GM12878 (cell line): ENCODE data around the gene CHAC1. TPM values are rescaled to one million over a fixed set of nuclear protein-coding genes. Genes with fewer than 3 reads are reported as not detected.
A peak's percentile ranks its signal among the peaks of the same experiment; 100 is the strongest.

ENCODE experiments used
- ATAC-seq: fragments of 200-7000 bp; cut with Tn5 transposase; 3 replicates; pipeline ENCODE4 v1.9.1; 2020; ENCODE audit warnings: mild to moderate bottlenecking, moderate library complexity
- BruUV-seq: library from RNA; stranded (reverse); fragments of 400-500 nt; replicated peaks from 2 replicates; lab custom pipeline; 2021; lab: Mats Ljungman, UMichigan
- CTCF ChIA-PET: fragments of 300-600 bp; sonication (Branson Sonifier 250); formaldehyde crosslinking; extraction: SDS; loops from one replicate; lab custom pipeline; 2021; ENCODE audit warnings: inconsistent platforms; lab: Yijun Ruan, JAX
- POLR2A ChIA-PET: fragments of 350-600 bp; formaldehyde crosslinking; extraction: SDS; loops from one replicate; lab custom pipeline; 2021; ENCODE audit warnings: inconsistent platforms; lab: Charles Lee
- RAD21 ChIA-PET: fragments of 300-600 bp; sonication (Branson Sonifier 250); formaldehyde crosslinking; loops from one replicate; lab custom pipeline; 2023; ENCODE audit warnings: antibody characterized with exemption; ENCODE audit not compliant: unreplicated experiment; lab: Charles Lee
- SMC1A ChIA-PET: fragments of 300-600 bp; sonication (Branson Sonifier 250); formaldehyde crosslinking; loops from one replicate; lab custom pipeline; 2023; ENCODE audit not compliant: unreplicated experiment, uncharacterized antibody; lab: Charles Lee
- DNase-seq: peaks from one replicate; pipeline ENCODE4 v3.0.0-alpha.2; 2011; ENCODE audit warnings: low read depth, low spot score
- FAIRE-seq: peaks from 3 replicates; lab custom pipeline; 2011; peaks lifted over from hg19 to GRCh38; lab: Jason Lieb, UNC
- H2AFZ ChIP-seq: 2 replicates; pipeline ENCODE4 v1.6.0; 2011; ENCODE audit warnings: low read depth, low read length, control low read depth; ENCODE audit not compliant: control insufficient read depth
- H3K27ac ChIP-seq: 2 replicates; pipeline ENCODE4 v1.5.1; 2011; ENCODE audit warnings: control low read depth; ENCODE audit not compliant: control insufficient read depth, insufficient read depth
- H3K27me3 ChIP-seq, 2 experiments: replicated peaks in 1 of 2; 2 replicates each; pipeline versions ENCODE4 v1.6.0 to v1.6.1; 2011; ENCODE audit warnings: low read length in 1 of 2; ENCODE audit not compliant: control insufficient read depth in 2 of 2, insufficient read depth in 2 of 2
- H3K36me3 ChIP-seq, 2 experiments: 2 replicates each; pipeline ENCODE4 v1.5.1; 2011; ENCODE audit warnings: low read length in 1 of 2; ENCODE audit not compliant: control insufficient read depth in 2 of 2, insufficient read depth in 2 of 2
- H3K4me1 ChIP-seq: 2 replicates; pipeline ENCODE4 v1.6.1; 2011; ENCODE audit warnings: mild to moderate bottlenecking, low read length, moderate library complexity, mixed read lengths; ENCODE audit not compliant: control insufficient read depth, insufficient read depth
- H3K4me2 ChIP-seq: 2 replicates; pipeline ENCODE4 v1.6.0; 2011; ENCODE audit warnings: control low read depth; ENCODE audit not compliant: control insufficient read depth, insufficient read depth
- H3K4me3 ChIP-seq: fragments of 200-600 bp; sonication (generic); 2 replicates; pipeline ENCODE4 v1.5.1; 2016
- H3K79me2 ChIP-seq: 2 replicates; pipeline ENCODE4 v1.6.0; 2011; ENCODE audit warnings: low read length; ENCODE audit not compliant: control insufficient read depth, insufficient read depth
- H3K9ac ChIP-seq: 2 replicates; pipeline ENCODE4 v1.8.0; 2011; ENCODE audit warnings: low read length, control low read depth, mixed read lengths; ENCODE audit not compliant: control insufficient read depth, insufficient read depth
- H3K9me3 ChIP-seq: replicated peaks from 3 replicates; pipeline ENCODE4 v1.5.1; 2011; ENCODE audit warnings: mild to moderate bottlenecking, low read length; ENCODE audit not compliant: control insufficient read depth, insufficient read depth
- H4K20me1 ChIP-seq: 2 replicates; pipeline ENCODE4 v1.6.0; 2011; ENCODE audit not compliant: control insufficient read depth, insufficient read depth
- BHLHE40 ChIP-seq, 2 experiments: fragments of 450-650 bp in 1 of 2; IDR thresholded peaks; 2 replicates each; pipeline ENCODE4 v1.6.1; 2011 to 2017; ENCODE audit warnings: low read depth in 2 of 2, borderline replicate concordance in 1 of 2, improper control_type of control experiment in 1 of 2, low read length in 1 of 2, mild to moderate bottlenecking in 1 of 2
- CHD1 ChIP-seq: IDR thresholded peaks from 2 replicates; pipeline ENCODE4 v1.6.1; 2012; ENCODE audit warnings: low read depth, low read length, improper control_type of control experiment
- WGBS: methylation state at CpG from one replicate; pipeline ENCODE4 v1.1.6; 2016; ENCODE audit warnings: low lambda C conversion rate; ENCODE audit not compliant: insufficient replicate concordance, insufficient coverage; ENCODE audit errors: missing lambda C conversion rate; 5-methylcytosine and 5-hydroxymethylcytosine counted together
- in situ Hi-C: fragments of 300-500 bp; cut with MboI; formaldehyde crosslinking; loops from 9 replicates; pipeline ENCODE4 v1.14.3; 2018; ENCODE audit warnings: mixed read lengths
- intact Hi-C: fragments of 100-400 bp; cut with micrococcal nuclease; formaldehyde crosslinking; loops from one replicate; pipeline ENCODE4 v1.14.2; 2022; ENCODE audit not compliant: unreplicated experiment
- polyA plus RNA-seq, 11 experiments: library from polyadenylated mRNA; depleted of rRNA in 4 of 11; unstranded in 6 of 11; stranded (reverse) in 5 of 11; fragments of >200 nt; fragmentation: Nextera tagmentation in 4 of 11; fragmentation: Illumina TruSeq in 1 of 11; extraction: Ambion mirVana in 4 of 11; extraction: Trizol in 1 of 11; gene quantifications; 1 replicate in 1 of 11; 2 replicates in 10 of 11; pipeline versions ENCODE4 v1.2.1 to v1.2.3, GENCODE V29; 2011 to 2016; ENCODE audit warnings: inconsistent platforms in 2 of 11, missing spikeins in 2 of 11, low read depth in 1 of 11
- total RNA-seq, 4 experiments: library from RNA; depleted of rRNA in 3 of 4; stranded (reverse); fragments of >200 nt in 3 of 4; fragmentation: Illumina TruSeq in 1 of 4; extraction: Trizol in 1 of 4; gene quantifications; 2 replicates each; pipeline versions ENCODE4 v1.2.1 to v1.2.3, GENCODE V29; 2013 to 2021

Gene CHAC1
- total and polyA plus RNA-seq, 10 of the 15 experiments (the other 5 are each of a cell fraction or from before 2014, with no cell fraction given) = 0.37 to 5.9 (median 3.3) TPM

DNA sequence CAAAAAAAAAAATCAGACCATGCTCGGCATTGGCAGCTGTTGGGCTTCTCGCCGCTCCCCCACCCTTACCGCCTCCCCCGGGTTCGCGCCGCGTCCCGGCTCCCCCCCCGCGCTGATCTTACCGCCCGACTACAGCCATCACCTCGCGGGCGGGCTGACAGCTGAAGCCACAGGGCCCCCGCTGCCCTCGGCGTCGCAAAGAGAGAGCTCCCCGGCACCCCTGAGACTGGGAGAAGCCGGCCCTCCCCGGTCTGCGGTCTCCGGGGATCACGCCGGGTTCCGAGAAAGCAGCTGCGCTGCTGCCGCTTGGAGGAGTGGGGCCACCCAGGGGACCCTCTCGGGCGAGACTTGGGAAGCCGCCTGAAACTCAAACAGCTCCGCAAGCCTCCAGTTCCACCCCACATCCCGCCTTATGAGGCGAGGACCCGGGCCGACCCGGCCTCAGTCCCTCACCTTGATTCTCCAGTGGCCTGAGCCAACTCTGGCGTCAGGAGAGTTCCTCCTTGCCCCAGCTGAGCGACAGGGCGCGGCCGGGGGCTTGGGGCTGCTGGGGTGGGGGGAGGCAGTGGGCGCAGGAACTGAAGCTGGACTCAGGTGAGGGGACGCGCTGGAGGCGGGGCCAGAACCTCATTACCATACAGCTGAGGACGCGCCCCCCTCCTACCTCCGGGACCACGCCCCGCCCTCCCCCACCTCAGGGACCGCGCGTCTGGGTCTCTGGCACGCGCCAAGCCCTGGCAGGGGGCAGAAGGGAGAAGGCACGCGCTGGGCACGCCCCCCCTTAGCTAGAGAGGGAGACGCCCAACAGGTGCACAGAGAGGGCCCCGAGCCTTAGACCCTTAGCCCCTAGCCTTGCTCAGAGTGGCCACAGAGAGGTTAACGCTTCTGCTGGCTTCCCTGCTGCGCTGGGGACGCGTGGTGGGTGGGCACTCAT lies 25.1 kb upstream of the CHAC1 start:
- FAIRE-seq = no peak
- ATAC-seq = peak; percentile 4
- intact Hi-C loops = no loop called here

More for the DNA sequence above, 25.1 kb upstream of the CHAC1 start:
- H3K4me1 ChIP-seq = peaks cover 33% of the 10 kb centered on the region
- no TSS peak for BruUV-seq
- H3K9me3 ChIP-seq = no peaks in the 10 kb centered on the region
- no peak for TF ChIP-seq CHD1
- peak in 1 of 2 experiments; percentile 13; a peak in 1 of 4 replicates for TF ChIP-seq BHLHE40 (IDR thresholded peaks at IDR 0.05; ENCODE audit: borderline replicate concordance in 1 of 2, low read depth in 2 of 2, low read length in 1 of 2)
- TF ChIP-seq, all 136 proteins: peak for 1
- H3K4me3 ChIP-seq = peak overlapping the region; percentile 64
- H3K4me2 ChIP-seq = peak overlapping the region; percentile 87
- H3K79me2 ChIP-seq = no peaks in the 10 kb centered on the region
- H3K27ac ChIP-seq = no peak overlapping the region
- under 1% methylated on average over 42 of the region's 68 CpGs for WGBS
- peaks cover 22 to 31% of the 10 kb centered on the region in 2 experiments for H3K27me3 ChIP-seq
- POLR2A ChIA-PET = interaction anchor here (1.0 to 1.8 kb wide), 2 partner anchors 12 kb away, joined by 3 to 5 read pairs; no protein-coding TSS in a partner anchor
- DNase-seq = no peak
- no peak overlapping the region for H3K9ac ChIP-seq
- in situ Hi-C loops = no loop called here
- SMC1A ChIA-PET = interaction anchor here (0.6 to 1.2 kb wide), 2 partner anchors 13 to 1746 kb away, joined by 3 to 4 read pairs; no protein-coding TSS in a partner anchor
- H3K36me3 ChIP-seq = no peaks in the 10 kb centered on the region
- CTCF ChIA-PET = interaction anchor here (0.6 to 6.5 kb wide), 5 partner anchors 13 to 1180 kb away, joined by 3 to 80 read pairs (median 3); no protein-coding TSS in a partner anchor
- no peak overlapping the region for H2AFZ ChIP-seq
- RAD21 ChIA-PET = interaction anchor here (0.6 to 1.5 kb wide), 6 partner anchors 10 to 93 kb away, joined by 3 to 6 read pairs (median 3); no protein-coding TSS in a partner anchor
- no peaks in the 10 kb centered on the region for H4K20me1 ChIP-seq
